HG03521 (cell line): ENCODE measurements around the gene LRRN2.
"Not testable (repeated sequence)": the region's sequence is repeated elsewhere in the genome, so short reads cannot be mapped to it uniquely, and the experiment has no call there.

Experiments used
- ATAC-seq: cut with Tn5 transposase; IDR thresholded peaks from one replicate; pipeline ENCODE4 v1.9.1; 2021; ENCODE audit warnings: mild to moderate bottlenecking, moderate library complexity; ENCODE audit not compliant: unreplicated experiment

Gene LRRN2

DNA sequence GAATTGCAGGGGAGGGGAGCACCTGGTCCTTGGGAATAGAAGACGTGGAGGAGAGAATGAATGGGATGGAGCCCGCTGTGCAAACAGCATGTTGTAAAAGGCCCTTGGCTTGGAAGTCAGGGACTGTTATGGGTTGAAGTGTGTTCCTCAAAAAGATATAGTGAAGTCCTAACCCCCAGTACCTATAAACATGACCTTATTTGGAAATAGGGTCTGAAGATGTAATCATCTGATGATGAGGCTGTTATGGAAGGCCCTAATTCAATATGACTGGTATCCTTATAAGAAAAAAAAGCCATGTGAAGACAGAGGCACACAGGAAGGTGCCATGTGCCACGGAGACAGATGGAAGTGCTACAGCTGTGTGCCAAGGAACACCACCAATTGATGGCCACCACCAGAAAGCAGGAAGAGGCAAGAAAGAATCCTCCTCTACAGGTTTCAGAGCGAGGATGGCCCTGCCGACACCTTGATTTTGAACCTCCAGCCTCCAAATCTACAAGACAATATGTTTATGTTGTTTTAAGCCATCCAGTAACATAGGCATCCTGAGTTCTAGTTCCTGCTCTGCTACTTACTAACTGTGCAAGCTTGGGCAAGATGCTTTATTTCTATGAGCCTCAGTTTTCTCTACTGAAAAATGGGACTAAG is 51.2 kb downstream of the LRRN2 start:
- ATAC-seq: no peak

DNA sequence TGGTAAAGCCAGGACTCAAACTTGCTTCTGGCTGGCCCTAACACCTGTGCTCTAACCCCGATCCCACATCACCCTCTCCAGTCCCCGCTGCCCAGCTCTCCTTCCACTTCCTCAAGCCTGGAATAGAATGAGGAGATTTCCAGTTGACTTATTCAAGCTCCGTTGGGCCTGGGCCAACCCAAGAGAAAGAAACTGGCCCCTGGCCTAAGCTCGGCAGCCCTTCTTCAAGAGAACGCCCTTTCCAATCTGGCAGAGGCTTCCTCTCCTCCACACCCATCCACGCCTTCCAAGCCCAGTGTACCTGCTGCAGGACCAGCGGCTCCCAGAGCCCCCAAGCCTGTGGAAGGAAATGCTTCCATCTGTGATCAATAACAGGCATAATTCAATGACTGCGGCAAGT is 51.9 kb downstream of the LRRN2 start:
- ATAC-seq: no peak

DNA sequence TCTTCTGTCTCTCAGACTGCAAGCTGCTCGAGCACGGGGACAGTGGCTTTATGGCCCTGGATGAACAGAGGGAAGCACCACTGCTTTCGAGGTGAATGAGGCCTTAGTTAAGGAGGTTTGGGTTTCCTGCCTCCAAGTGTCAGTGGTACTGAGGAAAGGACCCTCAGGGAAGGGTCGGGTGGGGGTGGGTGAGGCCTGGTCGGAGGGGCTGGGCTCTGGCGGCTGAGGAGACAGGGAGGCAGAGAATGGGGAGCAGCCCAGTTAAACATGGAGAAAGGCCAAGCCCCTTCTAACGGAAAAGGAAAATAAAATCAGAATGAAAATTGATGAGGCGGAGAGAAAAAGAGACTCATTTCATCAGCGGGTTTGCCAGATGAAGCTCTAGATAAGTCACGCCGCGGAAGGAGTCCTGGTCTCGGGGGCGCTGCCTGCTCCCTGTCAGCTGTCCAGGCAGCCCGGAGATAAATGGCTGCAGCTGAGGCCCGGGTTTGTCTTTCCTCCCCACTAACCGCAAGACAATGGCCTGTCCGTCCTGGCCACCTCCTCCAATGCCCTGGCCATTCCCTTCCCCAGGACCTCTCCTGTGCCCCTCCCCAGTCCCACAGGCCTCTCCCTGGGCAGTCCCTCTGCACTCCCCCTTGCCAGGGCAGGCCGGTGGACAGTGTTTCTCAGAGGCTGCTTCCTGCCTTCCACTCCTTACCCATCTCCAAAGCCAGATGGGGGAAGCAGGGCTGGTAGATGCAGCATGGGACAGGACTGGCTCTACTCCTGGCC is 55.2 kb downstream of the LRRN2 start:
- no peak for ATAC-seq

- not testable (repeated sequence) for ATAC-seq
Observed at GRCh38 chr1:204629459-204629858, 56.1 kb downstream of the LRRN2 start.

- ATAC-seq: no peak
Observed at GRCh38 chr1:204628868-204629267, 56.7 kb downstream of the LRRN2 start.

- ATAC-seq: no peak
Observed at GRCh38 chr1:204627436-204627835, 58.1 kb downstream of the LRRN2 start.

DNA sequence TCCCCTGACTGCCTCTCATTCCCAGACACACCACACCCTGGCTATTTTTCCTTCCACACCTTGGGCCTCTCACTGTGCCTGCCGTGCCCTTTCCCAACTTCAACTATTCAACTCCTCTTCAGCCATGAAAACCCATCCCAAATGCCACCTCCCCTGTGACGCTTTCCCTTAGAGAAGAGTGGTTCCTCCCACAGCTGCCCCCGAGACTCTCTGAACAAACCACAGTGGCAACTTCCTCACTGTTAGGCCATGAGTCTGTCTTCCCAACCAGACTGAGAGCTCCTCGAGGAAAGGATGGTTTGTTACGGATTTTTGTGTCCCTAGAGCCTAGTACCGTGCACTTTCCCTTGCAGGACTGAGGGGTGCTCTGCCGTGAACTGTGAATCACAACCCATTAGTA is 59.2 kb downstream of the LRRN2 start:
- no peak for ATAC-seq

GRCh38 chr1:204624631-204625216 is 60.8 kb downstream of the LRRN2 start:
- ATAC-seq: no peak

DNA sequence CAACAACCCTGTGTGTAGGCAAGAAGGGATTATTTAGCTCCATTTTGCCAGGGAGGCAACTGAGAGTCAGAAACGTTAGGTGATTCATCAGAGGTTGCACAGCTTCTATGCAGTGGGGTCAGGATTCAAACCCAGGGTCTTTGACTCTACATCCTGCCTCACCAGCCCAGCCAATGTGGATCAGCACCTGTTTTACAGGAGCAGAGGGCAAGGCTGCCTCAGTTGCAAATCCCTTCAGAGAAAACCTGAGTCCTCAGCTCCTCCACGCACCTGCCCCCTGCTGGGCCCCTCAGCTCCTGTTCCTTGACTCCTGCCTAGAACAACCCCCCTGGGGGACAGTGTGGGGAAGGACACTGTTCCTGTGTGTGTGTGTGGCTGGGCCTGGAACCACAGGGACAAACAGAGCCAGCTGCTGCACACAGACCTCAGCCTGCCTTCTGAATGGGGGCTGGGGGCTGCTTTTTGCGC is 61.6 kb downstream of the LRRN2 start:
- ATAC-seq: no peak

DNA sequence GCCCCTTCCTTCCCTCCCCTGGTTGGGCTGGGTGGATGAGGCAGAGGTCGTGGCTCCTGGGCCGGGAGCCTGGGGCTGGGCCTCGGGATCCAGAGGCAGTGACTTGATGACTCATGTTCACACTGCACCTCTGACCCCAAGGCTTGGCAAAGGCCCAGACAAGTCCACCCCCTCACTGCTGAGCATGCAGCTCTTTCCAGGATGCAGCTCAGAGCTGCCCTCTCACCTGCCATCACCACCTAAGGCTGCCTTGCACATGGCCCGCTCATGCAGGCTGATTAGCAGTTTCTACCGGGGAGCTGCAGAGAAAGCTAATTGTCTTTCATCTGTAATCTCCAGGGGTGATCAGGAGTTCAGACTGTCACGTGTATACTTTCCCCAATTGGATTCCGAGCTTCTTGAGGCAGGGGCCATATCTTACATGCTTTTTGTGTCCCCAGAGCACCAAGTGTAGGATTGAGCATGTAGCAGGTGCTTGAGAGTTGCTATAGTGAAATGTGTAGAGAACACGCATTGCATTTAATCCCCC is 62.1 kb downstream of the LRRN2 start:
- ATAC-seq: no peak

DNA sequence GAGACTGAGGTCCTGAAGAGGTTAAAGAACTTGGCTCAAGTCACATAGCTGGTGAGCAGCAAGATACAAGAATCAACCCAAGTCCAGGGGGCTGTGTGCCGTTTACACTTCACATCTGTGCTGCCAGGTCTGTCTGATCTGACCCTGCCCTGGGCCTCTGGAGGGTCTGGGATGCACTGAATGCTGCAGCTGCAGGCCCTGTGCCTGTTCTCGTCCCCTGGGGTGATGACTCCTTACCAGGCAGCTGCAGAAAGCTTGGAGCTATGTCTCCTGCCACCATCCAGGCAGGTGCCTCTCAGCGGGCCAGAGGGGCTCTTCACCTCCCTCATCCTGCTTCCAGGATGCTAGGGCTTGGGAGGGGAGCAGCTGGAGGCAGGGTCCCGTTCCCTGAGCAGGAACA is 63.5 kb downstream of the LRRN2 start:
- no peak for ATAC-seq

DNA sequence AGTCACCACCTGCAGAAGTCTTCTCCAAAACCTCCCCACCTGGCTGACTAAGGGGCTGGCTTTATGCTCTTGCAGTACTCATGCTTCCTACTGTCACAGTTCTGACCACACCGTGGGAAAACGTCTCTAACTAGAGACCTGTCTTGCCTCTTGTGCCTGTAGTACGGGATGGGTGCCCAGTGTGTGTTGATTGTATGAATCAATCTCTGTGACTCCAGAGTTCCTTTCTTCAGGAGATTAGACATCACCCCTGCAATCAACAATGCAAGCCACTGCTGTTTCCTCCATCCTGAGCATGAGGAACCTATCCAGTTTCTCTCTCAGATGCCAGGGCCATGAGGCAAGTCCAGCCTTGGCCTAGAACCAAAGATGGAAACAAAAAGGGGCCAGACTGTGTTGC is 64.1 kb downstream of the LRRN2 start:
- no peak for ATAC-seq

- no peak for ATAC-seq
Observed at GRCh38 chr1:204619721-204620120, 65.8 kb downstream of the LRRN2 start.

DNA sequence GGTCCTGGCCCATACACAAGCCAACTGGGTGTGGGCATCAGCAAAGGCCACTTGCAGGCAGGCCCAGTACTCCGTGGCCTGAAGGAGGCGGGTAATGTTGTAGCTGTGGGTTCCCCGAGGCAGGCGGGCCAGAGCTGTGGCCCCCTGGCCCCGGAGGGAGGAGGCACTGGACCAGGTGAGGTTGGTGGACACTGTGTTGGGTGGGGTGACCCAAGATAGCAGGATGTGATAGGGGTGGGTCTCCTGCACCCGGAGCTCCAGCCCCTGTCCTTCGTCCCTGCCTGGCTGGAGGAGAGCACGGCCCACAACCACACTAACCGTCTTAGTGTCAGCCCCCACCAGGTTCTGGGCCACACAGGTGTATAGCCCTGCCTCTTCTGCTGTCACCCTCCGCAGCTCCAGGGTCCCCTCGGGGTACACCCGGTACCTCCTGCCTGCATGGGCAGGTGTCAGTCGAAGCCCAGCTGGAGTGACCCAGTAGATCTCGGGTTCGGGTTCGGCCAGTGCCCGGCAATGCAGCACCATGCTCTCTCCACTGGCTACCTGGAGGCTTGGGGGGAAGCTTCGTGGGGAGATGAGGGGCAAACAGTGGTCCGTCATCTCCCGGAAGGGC is 67.3 kb downstream of the LRRN2 start:
- ATAC-seq: no peak

DNA sequence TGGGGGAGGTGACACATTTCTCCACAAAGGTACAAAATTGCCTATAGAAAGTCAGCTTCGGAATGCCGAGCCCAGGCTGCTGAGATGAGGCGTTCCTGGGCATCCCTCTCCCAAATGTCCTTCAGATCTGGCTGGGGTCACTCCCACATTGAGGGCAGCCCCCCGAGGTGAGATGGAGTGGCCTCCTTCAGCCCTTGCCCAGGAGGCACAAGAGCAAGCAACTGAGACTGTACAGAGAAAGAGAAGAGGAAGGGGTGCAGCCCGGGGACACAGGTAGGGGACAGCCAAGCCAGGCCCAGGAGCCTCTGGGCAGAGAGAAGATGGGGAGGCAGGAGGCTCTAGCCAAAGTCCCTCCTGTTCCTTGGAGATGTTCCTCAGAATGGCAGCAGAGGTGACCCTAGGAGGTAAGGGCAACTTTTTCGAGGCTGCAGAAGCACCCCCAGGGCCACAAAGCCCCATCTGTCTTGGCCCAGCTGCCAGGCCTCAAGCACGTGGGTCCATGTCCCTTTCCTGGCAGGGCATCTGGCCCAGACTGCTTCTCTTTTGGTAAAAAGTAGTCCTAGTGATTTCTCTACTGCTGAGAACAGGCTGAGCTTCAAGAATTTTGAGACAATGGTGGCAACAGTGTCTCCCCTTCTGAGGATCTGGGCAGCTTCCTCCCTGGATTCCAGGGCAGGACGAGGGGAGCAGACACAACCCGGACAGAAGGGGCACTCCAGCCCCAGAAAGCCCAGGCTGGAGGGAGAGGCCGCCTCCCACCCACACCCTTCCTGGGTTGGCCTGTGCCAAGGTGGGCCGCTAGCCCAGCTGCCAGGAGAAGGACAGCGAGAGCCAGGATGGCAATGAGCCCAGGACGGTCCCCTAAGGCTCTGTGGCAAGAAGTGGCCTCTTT is 68.0 kb downstream of the LRRN2 start:
- no peak for ATAC-seq

DNA sequence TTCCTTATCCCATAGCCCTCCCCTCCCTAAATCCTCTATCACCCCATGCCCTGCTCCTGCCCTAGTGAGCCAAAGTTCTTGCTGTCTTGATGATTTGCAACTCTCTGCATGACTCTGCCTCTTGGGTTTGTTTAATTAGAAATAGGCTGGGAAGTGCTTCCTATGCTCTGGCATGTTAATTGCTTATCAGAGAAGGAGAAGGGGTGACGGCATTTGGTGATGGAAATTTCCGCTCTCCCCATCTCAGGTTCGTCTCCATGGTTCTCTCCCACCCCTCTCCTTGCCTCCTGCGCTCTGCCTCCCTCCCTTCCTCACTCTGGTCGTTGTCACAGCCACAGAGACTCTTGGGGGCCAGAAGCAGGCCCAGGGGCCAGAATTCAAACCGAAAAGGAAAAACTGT is 68.9 kb downstream of the LRRN2 start:
- ATAC-seq: no peak

GRCh38 chr1:204615881-204616280 is 69.7 kb downstream of the LRRN2 start:
- ATAC-seq: no peak

- ATAC-seq: no peak
Observed at GRCh38 chr1:204613636-204614035, 71.9 kb downstream of the LRRN2 start.

DNA sequence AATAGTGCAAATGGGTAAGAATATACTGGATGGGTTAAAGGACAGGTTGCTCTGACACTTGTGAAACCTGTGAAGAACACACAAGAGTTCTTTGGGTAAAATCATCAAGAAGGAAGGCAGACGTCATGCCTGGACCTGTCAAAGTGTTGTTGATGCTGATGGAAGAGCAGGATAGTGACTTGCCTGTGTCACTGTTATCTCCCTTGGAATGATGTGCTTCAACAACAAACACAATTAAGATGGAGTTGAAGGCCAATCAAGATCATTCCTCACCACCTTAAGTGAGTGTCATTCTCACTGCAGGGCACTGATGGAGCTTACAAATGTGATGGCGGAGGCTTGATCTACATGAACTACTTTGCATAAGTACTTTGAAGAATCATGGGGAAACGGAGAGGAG is 73.2 kb downstream of the LRRN2 start:
- no peak for ATAC-seq

- ATAC-seq: no peak
Observed at GRCh38 chr1:204611036-204611435, 74.5 kb downstream of the LRRN2 start.
